Skeletal muscle satellite cell (primary cell): ENCODE data around the gene PXDC1.

Experiments used
- H3K27me3 ChIP-seq: 2 replicates; pipeline ENCODE4 v1.7.0; 2013; ENCODE audit warnings: low read length; ENCODE audit not compliant: control insufficient read depth, insufficient read depth
- H3K36me3 ChIP-seq: 2 replicates; pipeline ENCODE4 v1.7.0; 2013; ENCODE audit warnings: mild to moderate bottlenecking, control low read depth, low read length; ENCODE audit not compliant: insufficient read depth
- H3K4me1 ChIP-seq: 2 replicates; pipeline ENCODE4 v1.7.0; 2013; ENCODE audit warnings: low read length; ENCODE audit not compliant: control insufficient read depth, insufficient read depth
- H3K4me2 ChIP-seq: 2 replicates; pipeline ENCODE4 v1.7.0; 2013; ENCODE audit warnings: mild to moderate bottlenecking, low read length
- H3K4me3 ChIP-seq: 2 replicates; pipeline ENCODE4 v1.7.0; 2013; ENCODE audit warnings: low read length
- H3K9ac ChIP-seq: 2 replicates; pipeline ENCODE4 v1.7.0; 2013; ENCODE audit warnings: mild to moderate bottlenecking, low read depth, low read length, moderate library complexity
- H3K9me3 ChIP-seq: replicated peaks from 2 replicates; pipeline ENCODE4 v1.7.0; 2013; ENCODE audit warnings: mild to moderate bottlenecking, control low read depth, low read length

Gene PXDC1

DNA sequence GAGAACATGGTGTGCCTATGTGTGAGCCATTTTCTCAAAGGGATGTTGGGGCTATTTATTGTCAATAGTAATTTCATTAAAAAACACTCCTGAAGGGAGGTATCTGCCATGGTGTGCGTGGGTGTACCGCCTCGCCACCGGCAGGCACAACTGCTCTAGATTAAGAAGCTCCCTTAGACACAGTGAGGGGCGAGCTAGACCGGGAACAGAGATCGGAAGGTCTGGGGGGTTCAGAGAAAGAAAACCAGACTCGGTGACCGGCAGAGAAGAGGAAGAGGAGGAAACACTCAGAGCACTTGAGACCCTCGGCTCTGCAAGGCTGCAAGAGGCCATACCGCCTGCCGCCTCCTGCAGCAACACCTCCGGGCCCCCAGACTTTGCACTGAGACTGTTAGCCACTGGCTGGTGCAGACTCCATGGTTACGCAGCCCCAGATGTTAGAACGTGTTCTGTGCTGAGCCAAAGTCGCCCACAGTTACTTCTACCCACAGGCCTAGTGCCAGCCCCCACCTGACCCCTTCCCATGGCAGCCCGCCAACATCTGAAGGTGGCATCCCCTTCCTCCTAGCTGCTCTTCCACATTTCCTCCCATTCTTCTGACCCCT is 18.1 kb downstream of the PXDC1 start:
- Histone ChIP-seq H3K4me2 (no peak overlapping the region), H3K4me3 (no peak overlapping the region), H3K4me1 (peaks cover 20% of the 10 kb centered on the region), H3K27me3 (no peaks in the 10 kb centered on the region), H3K36me3 (peaks cover 96% of the 10 kb centered on the region), H3K9me3 (no peaks in the 10 kb centered on the region), H3K9ac (no peak overlapping the region)

GRCh38 chr6:3732345-3733141 is 19.0 kb downstream of the PXDC1 start:
- no peak overlapping the region for H3K4me3 ChIP-seq
- no peak overlapping the region for H3K9ac ChIP-seq
- no peaks in the 10 kb centered on the region for H3K9me3 ChIP-seq
- H3K4me1 ChIP-seq = peaks cover 17% of the 10 kb centered on the region
- H3K36me3 ChIP-seq = peaks cover 96% of the 10 kb centered on the region
- no peaks in the 10 kb centered on the region for H3K27me3 ChIP-seq
- H3K4me2 ChIP-seq = peak overlapping the region; percentile 22

- no peaks in the 10 kb centered on the region for H3K9me3 ChIP-seq
- H3K27me3 ChIP-seq = no peaks in the 10 kb centered on the region
- no peak overlapping the region for H3K4me3 ChIP-seq
- peaks cover 25% of the 10 kb centered on the region for H3K4me1 ChIP-seq
- no peak overlapping the region for H3K9ac ChIP-seq
- no peak overlapping the region for H3K4me2 ChIP-seq
- peaks cover 96% of the 10 kb centered on the region for H3K36me3 ChIP-seq
Measured at GRCh38 chr6:3731700-3732099, 19.8 kb downstream of the PXDC1 start.

DNA sequence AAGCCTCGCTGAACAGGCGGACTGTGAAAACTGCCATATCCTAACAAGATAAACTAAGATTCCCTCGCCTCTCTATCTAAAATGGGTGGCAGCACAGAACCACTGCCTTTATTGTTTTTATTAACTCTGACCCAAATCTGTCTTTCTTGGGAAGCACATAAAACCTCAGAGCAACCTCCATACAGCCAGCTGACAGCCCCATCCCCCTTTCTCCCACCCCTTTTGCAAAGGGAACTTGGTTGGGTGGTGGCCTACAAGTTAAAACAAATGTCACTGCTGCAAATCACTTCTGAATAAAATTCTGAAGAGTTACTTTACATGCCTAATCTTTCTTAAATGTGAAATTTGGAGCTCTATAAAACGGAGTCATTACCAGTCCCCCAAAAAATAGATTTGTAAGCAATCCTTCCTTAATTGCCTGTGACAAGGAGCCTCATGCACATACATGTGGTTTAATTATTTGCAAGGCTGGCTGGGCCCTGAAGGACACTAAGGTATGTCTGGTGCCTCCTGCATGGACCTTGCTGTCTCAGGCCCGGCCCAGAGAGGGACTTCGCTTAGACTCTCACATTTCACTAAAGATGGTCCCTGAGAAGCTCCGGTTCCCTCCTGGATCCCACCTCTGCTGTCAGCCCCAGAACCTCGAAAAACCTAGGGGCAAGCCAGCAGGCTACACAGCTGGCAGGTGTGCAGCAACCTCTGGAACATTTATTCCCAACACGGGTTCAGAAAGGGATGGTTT is 21.7 kb downstream of the PXDC1 start:
- no peak overlapping the region for H3K4me2 ChIP-seq
- H3K4me1 ChIP-seq = peaks cover 44% of the 10 kb centered on the region
- H3K9ac ChIP-seq = no peak overlapping the region
- H3K36me3 ChIP-seq = peaks cover 96% of the 10 kb centered on the region
- H3K27me3 ChIP-seq = no peaks in the 10 kb centered on the region
- no peak overlapping the region for H3K4me3 ChIP-seq
- no peaks in the 10 kb centered on the region for H3K9me3 ChIP-seq

DNA sequence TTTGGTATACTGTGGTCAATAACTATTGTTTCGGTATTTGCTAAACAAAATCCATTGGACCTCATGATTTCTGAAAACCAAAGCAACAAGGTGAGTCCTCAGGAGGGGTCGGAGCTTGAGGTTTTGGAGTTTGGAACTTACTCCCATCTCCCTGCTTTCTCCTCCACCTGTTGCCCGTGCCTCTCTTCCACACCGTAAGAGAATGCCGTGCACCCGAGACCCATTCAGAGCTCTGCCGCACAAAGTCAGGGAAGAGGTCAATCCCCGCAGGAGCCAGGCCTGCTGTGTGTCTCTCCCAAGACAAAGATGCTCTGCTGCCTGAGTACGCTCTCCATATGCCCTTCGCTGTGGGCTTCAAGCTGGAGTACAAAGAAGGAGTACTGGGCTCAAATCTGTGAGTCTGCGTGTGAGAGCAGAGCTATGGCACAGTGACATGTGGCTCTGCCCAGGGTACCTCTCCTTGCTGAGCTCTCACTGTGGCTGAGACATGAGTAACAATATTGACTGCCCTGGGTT is 23.9 kb downstream of the PXDC1 start:
- H3K36me3 ChIP-seq = peaks cover 97% of the 10 kb centered on the region
- H3K4me3 ChIP-seq = no peak overlapping the region
- H3K9ac ChIP-seq = no peak overlapping the region
- H3K4me1 ChIP-seq = peaks cover 53% of the 10 kb centered on the region
- no peak overlapping the region for H3K4me2 ChIP-seq
- no peaks in the 10 kb centered on the region for H3K9me3 ChIP-seq
- no peaks in the 10 kb centered on the region for H3K27me3 ChIP-seq

GRCh38 chr6:3727036-3727435 is 24.5 kb downstream of the PXDC1 start:
- H3K4me3 ChIP-seq = no peak overlapping the region
- H3K36me3 ChIP-seq = peaks cover 98% of the 10 kb centered on the region
- peaks cover 48% of the 10 kb centered on the region for H3K4me1 ChIP-seq
- no peaks in the 10 kb centered on the region for H3K9me3 ChIP-seq
- H3K27me3 ChIP-seq = no peaks in the 10 kb centered on the region
- peak overlapping the region; percentile 5 for H3K4me2 ChIP-seq
- H3K9ac ChIP-seq = peak overlapping the region; percentile 48

GRCh38 chr6:3726421-3726820 is 25.1 kb downstream of the PXDC1 start:
- no peaks in the 10 kb centered on the region for H3K27me3 ChIP-seq
- H3K9ac ChIP-seq = peak overlapping the region; percentile 48
- peaks cover 47% of the 10 kb centered on the region for H3K4me1 ChIP-seq
- H3K4me3 ChIP-seq = no peak overlapping the region
- peaks cover 98% of the 10 kb centered on the region for H3K36me3 ChIP-seq
- peak overlapping the region; percentile 5 for H3K4me2 ChIP-seq
- no peaks in the 10 kb centered on the region for H3K9me3 ChIP-seq

- Histone ChIP-seq H3K9me3 (no peaks in the 10 kb centered on the region), H3K4me1 (peaks cover 47% of the 10 kb centered on the region), H3K27me3 (no peaks in the 10 kb centered on the region), H3K4me2 (no peak overlapping the region), H3K9ac (peak overlapping the region; percentile 26), H3K4me3 (no peak overlapping the region), H3K36me3 (peaks cover 92% of the 10 kb centered on the region)
Measured at GRCh38 chr6:3725145-3726047, 26.1 kb downstream of the PXDC1 start.

DNA sequence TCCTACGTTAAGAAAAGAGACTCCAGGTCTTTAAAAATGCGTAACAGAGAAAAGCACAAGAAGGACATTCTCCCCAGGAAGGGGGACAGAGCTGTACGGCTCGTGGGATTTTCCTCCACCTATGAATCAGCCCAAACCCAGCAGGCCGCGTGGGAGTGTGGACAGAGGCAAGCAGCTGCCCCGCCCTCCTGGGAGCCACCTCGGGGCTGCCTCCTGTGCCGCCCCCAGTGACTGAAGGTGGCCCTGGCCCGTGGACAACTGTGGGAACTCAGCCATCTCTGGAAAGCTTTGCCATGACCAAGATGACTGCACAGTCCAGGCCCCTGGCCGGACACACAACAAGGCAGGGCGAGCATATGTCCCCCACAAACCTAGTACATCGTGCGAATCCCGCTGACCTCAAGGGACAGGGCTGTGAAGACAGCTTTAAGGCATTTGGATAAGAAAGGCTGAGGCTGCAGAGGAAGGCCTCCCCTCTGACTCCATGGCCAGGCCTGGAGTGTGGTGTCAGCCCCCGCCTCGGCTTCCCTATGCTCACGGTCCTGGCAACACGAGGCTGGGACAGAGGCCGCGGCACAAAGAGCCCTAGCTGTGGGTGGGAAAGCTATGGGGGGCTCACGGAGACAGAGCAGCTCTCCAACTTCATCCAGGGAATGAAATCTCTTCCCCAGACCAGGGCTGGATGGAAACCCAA is 26.9 kb downstream of the PXDC1 start:
- Histone ChIP-seq H3K4me3 (no peak overlapping the region), H3K9ac (peak overlapping the region; percentile 26), H3K27me3 (no peaks in the 10 kb centered on the region), H3K4me1 (peaks cover 47% of the 10 kb centered on the region), H3K9me3 (no peaks in the 10 kb centered on the region), H3K4me2 (peak overlapping the region; percentile 26), H3K36me3 (peaks cover 86% of the 10 kb centered on the region)

DNA sequence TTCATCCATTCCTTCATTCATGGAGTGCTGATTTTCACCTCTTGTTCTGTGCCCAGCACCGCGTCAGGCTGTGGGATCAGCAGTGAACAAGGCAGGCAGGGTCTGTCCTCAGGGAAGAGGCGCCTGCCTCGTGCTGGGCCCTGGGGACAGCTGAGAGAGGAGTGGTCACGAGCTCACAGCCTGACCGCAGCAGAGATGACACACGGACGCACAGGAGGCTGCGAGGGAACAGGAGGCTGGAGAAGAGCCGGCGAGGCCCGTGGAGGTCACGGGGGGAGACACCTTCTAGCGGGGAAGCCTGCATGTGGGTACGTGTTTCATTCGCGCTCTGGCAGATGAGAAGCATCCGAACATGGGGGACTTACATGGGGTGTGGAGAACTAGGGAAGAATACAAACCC is 27.5 kb downstream of the PXDC1 start:
- Histone ChIP-seq H3K9me3 (no peaks in the 10 kb centered on the region), H3K4me1 (peaks cover 47% of the 10 kb centered on the region), H3K4me3 (no peak overlapping the region), H3K4me2 (no peak overlapping the region), H3K9ac (no peak overlapping the region), H3K27me3 (no peaks in the 10 kb centered on the region), H3K36me3 (peaks cover 82% of the 10 kb centered on the region)
